HepG2 (cell line): ENCODE results near the gene CD1C.

Source experiments
- CEBPB ChIP-seq: IDR thresholded peaks from 2 replicates; pipeline ENCODE4 v1.6.1; 2011; ENCODE audit warnings: low read depth, low read length, improper control_type of control experiment, borderline replicate concordance
- CTCF ChIP-seq: sonication (generic); formaldehyde crosslinking; IDR thresholded peaks from 2 replicates; pipeline ENCODE4 v1.5.0; 2020; ENCODE audit warnings: mild to moderate bottlenecking, missing genetic modification reagents, moderate library complexity
- FOXA1 ChIP-seq, 2 experiments: fragments of 450-650 bp in 1 of 2; sonication (generic) in 1 of 2; formaldehyde crosslinking in 1 of 2; IDR thresholded peaks; 2 replicates each; pipeline versions ENCODE4 v1.4.0 to v1.6.1; 2016 to 2020; ENCODE audit warnings: missing genetic modification reagents in 1 of 2
- GABPA ChIP-seq, 2 experiments: IDR thresholded peaks; 2 replicates each; pipeline ENCODE4 v1.6.1; 2011 to 2016; ENCODE audit warnings: low read depth in 2 of 2, low read length in 1 of 2, missing biosample characterization in 1 of 2, missing genetic modification characterization in 1 of 2
- NFATC3 ChIP-seq: sonication (generic); formaldehyde crosslinking; IDR thresholded peaks from 2 replicates; pipeline ENCODE4 v1.5.1; 2020; ENCODE audit warnings: mild to moderate bottlenecking, missing genetic modification reagents
- TCF7L2 ChIP-seq: IDR thresholded peaks from 2 replicates; pipeline ENCODE4 v1.6.1; 2011; ENCODE audit warnings: mild to moderate bottlenecking, low read depth, low read length, moderate library complexity
- ZFP90 ChIP-seq: sonication (generic); formaldehyde crosslinking; IDR thresholded peaks from 2 replicates; pipeline ENCODE4 v1.8.0; 2022; ENCODE audit warnings: missing genetic modification reagents, mild to moderate bottlenecking, inconsistent platforms, borderline replicate concordance
- ZNF12 ChIP-seq: sonication (generic); formaldehyde crosslinking; IDR thresholded peaks from 2 replicates; pipeline ENCODE4 v1.5.0; 2020; ENCODE audit warnings: missing genetic modification reagents
- ZNF282 ChIP-seq: fragments of 450-650 bp; IDR thresholded peaks from 2 replicates; pipeline ENCODE4 v1.6.1; 2018; ENCODE audit not compliant: partially characterized antibody
- ZNF362 ChIP-seq: sonication (generic); formaldehyde crosslinking; IDR thresholded peaks from 2 replicates; pipeline ENCODE4 v1.4.0; 2020; ENCODE audit warnings: missing genetic modification reagents, mild to moderate bottlenecking, borderline replicate concordance
- ZNF605 ChIP-seq: sonication (generic); formaldehyde crosslinking; IDR thresholded peaks from 2 replicates; pipeline ENCODE4 v1.8.0; 2022; ENCODE audit warnings: mild to moderate bottlenecking, missing genetic modification reagents

GRCh38 chr1:158286487-158286886 lies 3.2 kb upstream of the CD1C start:
- TF ChIP-seq ZNF362 (CRISPR knock-in tag) (no peak), ZNF605 (CRISPR knock-in tag) (no peak), ZFP90 (CRISPR knock-in tag) (no peak), ZNF282 (no peak), GABPA (IDR thresholded peaks at IDR 0.05; ENCODE audit: low read depth, low read length) (no peak), GABPA (CRISPR knock-in tag; IDR thresholded peaks at IDR 0.05; ENCODE audit: low read depth) (no peak), ZNF12 (no peak), TCF7L2 (no peak), CTCF (CRISPR knock-in tag) (no peak), NFATC3 (no peak), FOXA1 (IDR thresholded peaks at IDR 0.05) (no peak), FOXA1 (CRISPR knock-in tag; IDR thresholded peaks at IDR 0.05) (no peak), CEBPB (no peak)
